Adrenal gland (tissue), 5 donors: ENCODE data around the gene ZBTB40.

Source experiments
- POLR2A ChIP-seq, 2 donors: fragments of 450-650 bp; IDR thresholded peaks; one replicate each; pipeline ENCODE4 v1.6.1; 2017; ENCODE audit warnings: antibody characterized with exemption in 2 of 2, mild to moderate bottlenecking in 2 of 2, moderate library complexity in 1 of 2
- TF ChIP-seq, protein P1 (sequence below), 6 experiments: fragments of 450-650 bp in 4 of 6; fragments of 200-600 bp in 2 of 6; sonication (generic) in 1 of 6; IDR thresholded peaks; 1 replicate in 5 of 6; 2 replicates in 1 of 6; pipeline versions ENCODE4 v1.5.1 to v1.8.0; 2016 to 2021; ENCODE audit warnings: antibody characterized with exemption in 6 of 6, mild to moderate bottlenecking in 2 of 6, moderate library complexity in 1 of 6
- donor health status: DM: no; HTN: no; CAD: no.

GRCh38 chr1:22470227-22470626 lies 18.6 kb downstream of the ZBTB40 start:
- TF ChIP-seq, protein P1, sequence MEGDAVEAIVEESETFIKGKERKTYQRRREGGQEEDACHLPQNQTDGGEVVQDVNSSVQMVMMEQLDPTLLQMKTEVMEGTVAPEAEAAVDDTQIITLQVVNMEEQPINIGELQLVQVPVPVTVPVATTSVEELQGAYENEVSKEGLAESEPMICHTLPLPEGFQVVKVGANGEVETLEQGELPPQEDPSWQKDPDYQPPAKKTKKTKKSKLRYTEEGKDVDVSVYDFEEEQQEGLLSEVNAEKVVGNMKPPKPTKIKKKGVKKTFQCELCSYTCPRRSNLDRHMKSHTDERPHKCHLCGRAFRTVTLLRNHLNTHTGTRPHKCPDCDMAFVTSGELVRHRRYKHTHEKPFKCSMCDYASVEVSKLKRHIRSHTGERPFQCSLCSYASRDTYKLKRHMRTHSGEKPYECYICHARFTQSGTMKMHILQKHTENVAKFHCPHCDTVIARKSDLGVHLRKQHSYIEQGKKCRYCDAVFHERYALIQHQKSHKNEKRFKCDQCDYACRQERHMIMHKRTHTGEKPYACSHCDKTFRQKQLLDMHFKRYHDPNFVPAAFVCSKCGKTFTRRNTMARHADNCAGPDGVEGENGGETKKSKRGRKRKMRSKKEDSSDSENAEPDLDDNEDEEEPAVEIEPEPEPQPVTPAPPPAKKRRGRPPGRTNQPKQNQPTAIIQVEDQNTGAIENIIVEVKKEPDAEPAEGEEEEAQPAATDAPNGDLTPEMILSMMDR (IDR thresholded peaks at IDR 0.05) = no peak
- TF ChIP-seq POLR2A (IDR thresholded peaks at IDR 0.05) = no peak
